Fibroblast of lung (primary cell): ENCODE data around the gene SCGB1D1. TPM values are rescaled to one million over a fixed set of nuclear protein-coding genes. Genes with fewer than 3 reads are reported as not detected.

Experiments
- DNase-seq, 2 donors: peaks; one replicate each; pipeline versions ENCODE4 v3.0.0 to v3.0.0-alpha.2; 2010; ENCODE audit warnings: low read depth in 2 of 2
- H2AFZ ChIP-seq: 2 replicates; pipeline ENCODE4 v1.5.1; 2012; ENCODE audit warnings: low read length, control low read depth, inconsistent platforms
- H3K27ac ChIP-seq: 2 replicates; pipeline ENCODE4 v1.5.1; 2011; ENCODE audit warnings: low read length, control low read depth; ENCODE audit not compliant: insufficient read depth
- H3K27me3 ChIP-seq: 2 replicates; pipeline ENCODE4 v1.5.1; 2011; ENCODE audit warnings: mild to moderate bottlenecking, low read length; ENCODE audit not compliant: control insufficient read depth, insufficient read depth
- H3K36me3 ChIP-seq: 2 replicates; pipeline ENCODE4 v1.5.1; 2011; ENCODE audit warnings: low read length; ENCODE audit not compliant: control insufficient read depth, insufficient read depth
- H3K4me1 ChIP-seq: 2 replicates; pipeline ENCODE4 v1.5.1; 2011; ENCODE audit warnings: low read length; ENCODE audit not compliant: control insufficient read depth, insufficient read depth; ENCODE audit errors: extremely low read depth
- H3K4me2 ChIP-seq: 2 replicates; pipeline ENCODE4 v1.5.1; 2011; ENCODE audit warnings: low read length, control low read depth; ENCODE audit not compliant: insufficient read depth; ENCODE audit errors: extremely low read depth
- H3K4me3 ChIP-seq, 4 experiments: fragments of 200-600 bp in 1 of 4; sonication (generic) in 1 of 4; replicated peaks in 1 of 4; 2 replicates each; pipeline ENCODE4 v1.5.1; 2011 to 2016; ENCODE audit warnings: low read length in 4 of 4, low read depth in 3 of 4, mild to moderate bottlenecking in 3 of 4, control low read depth in 2 of 4, inconsistent platforms in 1 of 4, mixed read lengths in 1 of 4; ENCODE audit not compliant: insufficient read depth in 1 of 4; ENCODE audit errors: control extremely low read depth in 1 of 4
- H3K79me2 ChIP-seq: 2 replicates; pipeline ENCODE4 v1.5.1; 2012; ENCODE audit warnings: mild to moderate bottlenecking, low read length, inconsistent platforms; ENCODE audit not compliant: control insufficient read depth, insufficient read depth
- H3K9ac ChIP-seq: 2 replicates; pipeline ENCODE4 v1.5.1; 2011; ENCODE audit warnings: mild to moderate bottlenecking, low read length, control low read depth; ENCODE audit not compliant: insufficient read depth
- H3K9me3 ChIP-seq: 2 replicates; pipeline ENCODE4 v1.5.1; 2012; ENCODE audit warnings: low read depth, low read length; ENCODE audit not compliant: control insufficient read depth, insufficient read depth
- H4K20me1 ChIP-seq: 2 replicates; pipeline ENCODE4 v1.5.1; 2011; ENCODE audit warnings: low read length; ENCODE audit not compliant: control insufficient read depth, insufficient read depth; ENCODE audit errors: extremely low read depth
- EZH2 ChIP-seq: IDR thresholded peaks from 2 replicates; pipeline ENCODE4 v1.5.1; 2012; ENCODE audit warnings: low read length, control low read depth, mild to moderate bottlenecking; ENCODE audit errors: missing control alignments
- polyA plus RNA-seq, 2 donors: library from polyadenylated mRNA; depleted of rRNA in 1 of 2; stranded (reverse) in 1 of 2; unstranded in 1 of 2; fragments of >200 nt; gene quantifications; 2 replicates each; pipeline ENCODE4 v1.2.1, GENCODE V29; 2011 to 2012; ENCODE audit warnings: missing spikeins in 1 of 2
- total RNA-seq: library from RNA; depleted of rRNA; stranded (reverse); fragments of >200 nt; gene quantifications from 2 replicates; pipeline ENCODE4 v1.2.1, GENCODE V29; 2014
- TF ChIP-seq, protein P1 (sequence below), 2 donors: IDR thresholded peaks in 1 of 2; conservative IDR thresholded peaks in 1 of 2; 1 replicate in 1 of 2; 2 replicates in 1 of 2; pipeline ENCODE4 v1.5.1; 2011 to 2012; ENCODE audit warnings: low read length in 2 of 2, control low read depth in 1 of 2, inconsistent platforms in 1 of 2, low read depth in 1 of 2, mild to moderate bottlenecking in 1 of 2

The SCGB1D1 gene
- total and polyA plus RNA-seq, 2 donors (not counting 1 experiment from before 2014, with no cell fraction given) = not detected

GRCh38 chr11:62238151-62238550, 48.1 kb downstream of the SCGB1D1 start:
- Histone ChIP-seq H3K4me2 (no peak overlapping the region), H3K79me2 (no peaks in the 10 kb centered on the region), H3K9ac (no peak overlapping the region), H3K9me3 (no peaks in the 10 kb centered on the region), H2AFZ (no peak overlapping the region), H4K20me1 (no peaks in the 10 kb centered on the region), H3K27me3 (peaks cover 4% of the 10 kb centered on the region), H3K4me3 (no peak overlapping the region), H3K4me1 (no peaks in the 10 kb centered on the region), H3K27ac (no peak overlapping the region), H3K36me3 (no peaks in the 10 kb centered on the region)
- no peak for DNase-seq
- no peak for TF ChIP-seq EZH2
- TF ChIP-seq, protein P1, sequence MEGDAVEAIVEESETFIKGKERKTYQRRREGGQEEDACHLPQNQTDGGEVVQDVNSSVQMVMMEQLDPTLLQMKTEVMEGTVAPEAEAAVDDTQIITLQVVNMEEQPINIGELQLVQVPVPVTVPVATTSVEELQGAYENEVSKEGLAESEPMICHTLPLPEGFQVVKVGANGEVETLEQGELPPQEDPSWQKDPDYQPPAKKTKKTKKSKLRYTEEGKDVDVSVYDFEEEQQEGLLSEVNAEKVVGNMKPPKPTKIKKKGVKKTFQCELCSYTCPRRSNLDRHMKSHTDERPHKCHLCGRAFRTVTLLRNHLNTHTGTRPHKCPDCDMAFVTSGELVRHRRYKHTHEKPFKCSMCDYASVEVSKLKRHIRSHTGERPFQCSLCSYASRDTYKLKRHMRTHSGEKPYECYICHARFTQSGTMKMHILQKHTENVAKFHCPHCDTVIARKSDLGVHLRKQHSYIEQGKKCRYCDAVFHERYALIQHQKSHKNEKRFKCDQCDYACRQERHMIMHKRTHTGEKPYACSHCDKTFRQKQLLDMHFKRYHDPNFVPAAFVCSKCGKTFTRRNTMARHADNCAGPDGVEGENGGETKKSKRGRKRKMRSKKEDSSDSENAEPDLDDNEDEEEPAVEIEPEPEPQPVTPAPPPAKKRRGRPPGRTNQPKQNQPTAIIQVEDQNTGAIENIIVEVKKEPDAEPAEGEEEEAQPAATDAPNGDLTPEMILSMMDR (conservative IDR thresholded peaks at IDR 0.05 in 1 of 2, IDR thresholded peaks at IDR 0.05 in 1 of 2; ENCODE audit: low read depth in 1 of 2, low read length in 2 of 2) = no peak

GRCh38 chr11:62241095-62241494, 51.1 kb downstream of the SCGB1D1 start:
- H4K20me1 ChIP-seq = no peaks in the 10 kb centered on the region
- H3K27me3 ChIP-seq = peaks cover 4% of the 10 kb centered on the region
- H3K4me3 ChIP-seq = no peak overlapping the region
- H3K4me2 ChIP-seq = no peak overlapping the region
- no peak overlapping the region for H2AFZ ChIP-seq
- no peaks in the 10 kb centered on the region for H3K4me1 ChIP-seq
- no peaks in the 10 kb centered on the region for H3K36me3 ChIP-seq
- no peaks in the 10 kb centered on the region for H3K79me2 ChIP-seq
- no peaks in the 10 kb centered on the region for H3K9me3 ChIP-seq
- TF ChIP-seq EZH2 = no peak
- TF ChIP-seq, protein P1 (conservative IDR thresholded peaks at IDR 0.05 in 1 of 2, IDR thresholded peaks at IDR 0.05 in 1 of 2; ENCODE audit: low read depth in 1 of 2, low read length in 2 of 2) = no peak
- DNase-seq = no peak
- no peak overlapping the region for H3K9ac ChIP-seq
- no peak overlapping the region for H3K27ac ChIP-seq

- Histone ChIP-seq H3K27ac (no peak within 1 kb of the TSS), H3K36me3 (no peaks in the 10 kb centered on the region), H3K4me1 (no peaks in the 10 kb centered on the region), H3K79me2 (no peaks in the 10 kb centered on the region), H4K20me1 (no peaks in the 10 kb centered on the region), H3K9ac (no peak within 1 kb of the TSS), H3K9me3 (no peaks in the 10 kb centered on the region), H3K4me2 (no peak within 1 kb of the TSS), H2AFZ (no peak within 1 kb of the TSS), H3K4me3 (no peak within 1 kb of the TSS), H3K27me3 (peaks cover 4% of the 10 kb centered on the region)
- no peak for TF ChIP-seq EZH2
- TF ChIP-seq, protein P1 (conservative IDR thresholded peaks at IDR 0.05 in 1 of 2, IDR thresholded peaks at IDR 0.05 in 1 of 2; ENCODE audit: low read depth in 1 of 2, low read length in 2 of 2) = no peak
- DNase-seq = no peak
Observed at GRCh38 chr11:62242021-62242420, 52.0 kb downstream of the SCGB1D1 start, which contains the start of gene SCGB1D2. Gene SCGB1D2, plus strand, starts transcription at chr11:62242239. Its CDS starts 69 bp downstream, at chr11:62242308.

Other genes starting within 250 kb of the SCGB1D1 start
- gene BEST1, start 239.9 kb upstream of the SCGB1D1 start, total RNA-seq = 7.7 and 15.2 TPM in 2 replicates
- 1.5 and 2.5 TPM in 2 replicates for gene BEST1, start 239.9 kb upstream of the SCGB1D1 start, polyA plus RNA-seq
- 2,097 and 2,219 TPM in 2 replicates for gene FTH1, start 222.6 kb upstream of the SCGB1D1 start, total RNA-seq
- 2,789 and 3,749 TPM in 2 replicates for gene FTH1, start 222.6 kb upstream of the SCGB1D1 start, polyA plus RNA-seq
- 6.4 and 12.7 TPM in 2 replicates for gene INCENP, start 66.2 kb upstream of the SCGB1D1 start, total RNA-seq
- gene INCENP, start 66.2 kb upstream of the SCGB1D1 start, polyA plus RNA-seq = 6.6 and 18.3 TPM in 2 replicates
- gene SCGB2A1, start 18.5 kb downstream of the SCGB1D1 start, total RNA-seq = not detected in 2 replicates
- gene SCGB2A1, start 18.5 kb downstream of the SCGB1D1 start, polyA plus RNA-seq = not detected in 2 replicates
- not detected in 2 replicates for gene SCGB1D2, start 52.0 kb downstream of the SCGB1D1 start, total RNA-seq
- gene SCGB1D2, start 52.0 kb downstream of the SCGB1D1 start, polyA plus RNA-seq = not detected in 2 replicates
- not detected in 2 replicates for gene SCGB2A2, start 79.9 kb downstream of the SCGB1D1 start, total RNA-seq
- gene SCGB2A2, start 79.9 kb downstream of the SCGB1D1 start, polyA plus RNA-seq = not detected in 2 replicates
- gene SCGB1D4, start 108.9 kb downstream of the SCGB1D1 start, total RNA-seq = not detected in 2 replicates
- not detected in 2 replicates for gene SCGB1D4, start 108.9 kb downstream of the SCGB1D1 start, polyA plus RNA-seq
- under 0.01 TPM in 1 of 2 replicates, not detected in the other for gene ASRGL1, start 147.2 kb downstream of the SCGB1D1 start, total RNA-seq
- 0.22 and 1.1 TPM in 2 replicates for gene ASRGL1, start 147.2 kb downstream of the SCGB1D1 start, polyA plus RNA-seq
- gene SCGB1A1, start 228.8 kb downstream of the SCGB1D1 start, total RNA-seq = not detected in 2 replicates
- gene SCGB1A1, start 228.8 kb downstream of the SCGB1D1 start, polyA plus RNA-seq = not detected in 2 replicates